A673 (cell line): ENCODE data around the gene LRRC55. TPM values are rescaled to one million over a fixed set of nuclear protein-coding genes. Genes with fewer than 3 reads are reported as not detected.

ENCODE experiments used
- BruUV-seq: library from RNA; stranded (reverse); fragments of 400-500 nt; replicated peaks from 2 replicates; lab custom pipeline; 2021; lab: Mats Ljungman, UMichigan
- CTCF ChIA-PET: fragments of 300-600 bp; sonication (Branson Sonifier 250); formaldehyde crosslinking; loops from one replicate; lab custom pipeline; 2022; ENCODE audit warnings: antibody characterized with exemption; lab: Charles Lee
- POLR2A ChIA-PET: fragments of 300-600 bp; sonication (Branson Sonifier 250); formaldehyde crosslinking; loops from one replicate; lab custom pipeline; 2022; ENCODE audit warnings: antibody characterized with exemption; ENCODE audit not compliant: low non-redundant PET; lab: Charles Lee
- DNase-seq: peaks from one replicate; pipeline ENCODE4 v3.0.0-alpha.2; 2015; ENCODE audit warnings: low spot score
- H3K27ac ChIP-seq: fragments of 200-600 bp; sonication (generic); 2 replicates; pipeline ENCODE4 v1.5.1; 2016; ENCODE audit warnings: mixed run types, low read depth, mild to moderate bottlenecking, mixed read lengths, antibody characterized with exemption, low read length; ENCODE audit not compliant: poor library complexity, severe bottlenecking
- H3K27me3 ChIP-seq: fragments of 200-600 bp; sonication (generic); replicated peaks from 2 replicates; pipeline ENCODE4 v1.6.1; 2017; ENCODE audit warnings: mixed run types, low read depth, mild to moderate bottlenecking, mixed read lengths, antibody characterized with exemption, low read length; ENCODE audit not compliant: insufficient read depth, poor library complexity
- H3K36me3 ChIP-seq: fragments of 200-600 bp; sonication (generic); 2 replicates; pipeline ENCODE4 v1.6.1; 2016; ENCODE audit warnings: mixed run types, mild to moderate bottlenecking, mixed read lengths, antibody characterized with exemption, low read length; ENCODE audit not compliant: insufficient read depth, poor library complexity, severe bottlenecking
- H3K4me1 ChIP-seq: fragments of 200-600 bp; sonication (generic); 2 replicates; pipeline ENCODE4 v1.6.1; 2017; ENCODE audit warnings: mixed run types, mild to moderate bottlenecking, mixed read lengths, antibody characterized with exemption, low read length; ENCODE audit not compliant: insufficient read depth, poor library complexity, severe bottlenecking
- H3K4me3 ChIP-seq: fragments of 200-600 bp; sonication (generic); 2 replicates; pipeline ENCODE4 v1.5.1; 2016; ENCODE audit warnings: low read depth, mixed run types, mild to moderate bottlenecking, mixed read lengths, low read length; ENCODE audit not compliant: poor library complexity, severe bottlenecking
- H3K9me3 ChIP-seq: fragments of 200-600 bp; sonication (generic); 2 replicates; pipeline ENCODE4 v1.6.1; 2016; ENCODE audit warnings: mixed run types, low read depth, mild to moderate bottlenecking, mixed read lengths, antibody characterized with exemption, low read length; ENCODE audit not compliant: poor library complexity, severe bottlenecking
- CTCF ChIP-seq: fragments of 300-800, 200-600 bp; sonication (generic); conservative IDR thresholded peaks from 2 replicates; pipeline ENCODE4 v1.5.1; 2017; ENCODE audit warnings: low read depth, mild to moderate bottlenecking, antibody characterized with exemption, low read length, moderate library complexity, mixed read lengths
- EZH2 ChIP-seq: fragments of 200-600 bp; sonication (generic); IDR thresholded peaks from 2 replicates; pipeline ENCODE4 v1.6.1; 2017; ENCODE audit warnings: borderline replicate concordance, low read depth, mild to moderate bottlenecking, mixed read lengths, antibody characterized with exemption, low read length; ENCODE audit not compliant: poor library complexity, severe bottlenecking
- intact Hi-C: fragments of 100-400 bp; cut with micrococcal nuclease; formaldehyde crosslinking; loops from one replicate; pipeline ENCODE4 v1.10.0; 2022; ENCODE audit not compliant: unreplicated experiment
- total RNA-seq: library from RNA; stranded (reverse); gene quantifications from 2 replicates; pipeline ENCODE4 v1.2.3, GENCODE V29; 2021

The LRRC55 gene
- total RNA-seq, 1 experiment from 2014 or later: 3.0 TPM

- Histone ChIP-seq H3K9me3 (no peaks in the 10 kb centered on the region), H3K4me3 (no peak overlapping the region), H3K4me1 (no peaks in the 10 kb centered on the region), H3K36me3 (no peaks in the 10 kb centered on the region), H3K27ac (no peak overlapping the region), H3K27me3 (no peaks in the 10 kb centered on the region)
- DNase-seq: no peak
- ChIA-PET POLR2A (no interaction called here), CTCF (no interaction called here)
- intact Hi-C loops: no loop called here
- TF ChIP-seq EZH2 (no peak), CTCF (no peak)
- BruUV-seq: no TSS peak
Measured at GRCh38 chr11:57205041-57205641, 23.4 kb downstream of the LRRC55 start.

GRCh38 chr11:57207168-57207567 lies 25.4 kb downstream of the LRRC55 start:
- Histone ChIP-seq H3K27ac (no peak overlapping the region), H3K36me3 (no peaks in the 10 kb centered on the region), H3K9me3 (no peaks in the 10 kb centered on the region), H3K4me3 (no peak overlapping the region), H3K4me1 (no peaks in the 10 kb centered on the region), H3K27me3 (no peaks in the 10 kb centered on the region)
- intact Hi-C loops: no loop called here
- ChIA-PET CTCF (no interaction called here), POLR2A (no interaction called here)
- no TSS peak for BruUV-seq
- no peak for TF ChIP-seq CTCF
- no peak for TF ChIP-seq EZH2
- DNase-seq: no peak

GRCh38 chr11:57210781-57211180 lies 29.0 kb downstream of the LRRC55 start:
- peaks cover 3% of the 10 kb centered on the region for H3K4me1 ChIP-seq
- CTCF ChIA-PET: interaction anchor here (1.1 kb wide), 1 partner anchor 38 kb away, joined by 3 read pairs; no protein-coding TSS in a partner anchor

More at GRCh38 chr11:57210781-57211180, 29.0 kb downstream of the LRRC55 start:
- Histone ChIP-seq H3K27ac (no peak overlapping the region), H3K27me3 (no peaks in the 10 kb centered on the region), H3K9me3 (no peaks in the 10 kb centered on the region), H3K36me3 (no peaks in the 10 kb centered on the region), H3K4me3 (no peak overlapping the region)
- POLR2A ChIA-PET: no interaction called here
- BruUV-seq: no TSS peak
- intact Hi-C loops: no loop called here
- DNase-seq: no peak
- no peak for TF ChIP-seq EZH2
- TF ChIP-seq CTCF: no peak
